GM13976 (cell line): Measurements from ENCODE around the gene CPSF7.
A peak's percentile ranks its signal among the peaks of the same experiment; 100 is the strongest.

Source experiments
- DNase-seq: peaks from one replicate; pipeline ENCODE4 v3.0.0; 2012; ENCODE audit warnings: low spot score
- in situ Hi-C: fragments of 300-500 bp; cut with MboI; formaldehyde crosslinking; loops from one replicate; pipeline ENCODE4 v1.12.0; 2022; ENCODE audit warnings: low sequenced_read_pairs, mixed read lengths, inconsistent platforms; ENCODE audit not compliant: unreplicated experiment
- TF ChIP-seq, protein P1 (sequence below): IDR thresholded peaks from 2 replicates; pipeline ENCODE4 v1.5.1; 2012; ENCODE audit warnings: borderline replicate concordance, mild to moderate bottlenecking; ENCODE audit not compliant: insufficient read depth; ENCODE audit errors: extremely low read depth, missing control alignments, control extremely low read depth

Gene CPSF7, protein sequence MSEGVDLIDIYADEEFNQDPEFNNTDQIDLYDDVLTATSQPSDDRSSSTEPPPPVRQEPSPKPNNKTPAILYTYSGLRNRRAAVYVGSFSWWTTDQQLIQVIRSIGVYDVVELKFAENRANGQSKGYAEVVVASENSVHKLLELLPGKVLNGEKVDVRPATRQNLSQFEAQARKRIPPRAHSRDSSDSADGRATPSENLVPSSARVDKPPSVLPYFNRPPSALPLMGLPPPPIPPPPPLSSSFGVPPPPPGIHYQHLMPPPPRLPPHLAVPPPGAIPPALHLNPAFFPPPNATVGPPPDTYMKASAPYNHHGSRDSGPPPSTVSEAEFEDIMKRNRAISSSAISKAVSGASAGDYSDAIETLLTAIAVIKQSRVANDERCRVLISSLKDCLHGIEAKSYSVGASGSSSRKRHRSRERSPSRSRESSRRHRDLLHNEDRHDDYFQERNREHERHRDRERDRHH

DNA sequence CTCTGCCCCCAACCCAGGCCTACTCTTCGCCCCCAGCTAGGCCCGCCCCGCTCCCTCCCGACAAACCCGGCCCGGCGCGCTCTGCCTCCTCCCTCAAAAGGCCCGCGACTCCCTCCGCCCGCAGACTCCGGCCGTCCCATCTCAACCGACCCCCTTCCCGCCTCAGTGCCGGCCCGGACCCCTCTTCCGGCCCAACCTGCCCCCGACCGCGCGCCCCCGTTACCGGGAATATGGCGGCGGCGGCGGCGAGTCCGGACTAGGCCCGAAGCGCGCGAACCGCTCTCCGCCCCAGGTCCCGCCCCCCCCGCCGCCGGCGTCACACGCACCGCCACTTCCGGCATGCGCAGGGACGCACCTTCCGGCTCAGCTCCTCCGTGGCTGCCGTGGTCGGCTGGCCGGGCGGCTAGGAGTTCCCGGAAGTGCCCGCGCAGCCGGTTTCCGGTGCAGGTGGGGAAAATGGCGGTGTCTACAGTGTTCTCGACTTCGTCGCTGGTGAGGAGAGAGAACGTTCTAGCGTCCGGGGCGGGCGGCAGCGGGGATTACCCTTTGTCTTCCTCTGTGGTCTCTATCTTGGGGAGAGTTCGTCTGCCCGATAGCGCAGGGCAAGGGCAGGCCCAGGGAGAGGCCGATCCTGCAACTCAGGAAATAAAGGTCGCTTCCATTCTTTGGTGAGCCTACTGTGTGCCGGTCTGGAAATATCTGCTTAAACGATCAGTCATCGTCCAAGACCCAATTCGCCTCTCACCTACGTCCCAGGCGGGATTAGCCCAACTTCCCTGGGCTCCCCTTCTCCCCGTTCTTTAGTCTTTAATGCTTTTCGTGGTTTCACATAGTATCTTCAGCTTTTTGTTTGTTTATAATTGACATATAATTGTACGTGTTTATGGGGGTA lies at the start of gene CPSF7, which contains the start of gene SDHAF2:
TSS of gene CPSF7 (minus strand) at position 285 of the 892 bp plus-strand sequence. CDS start 740 bp downstream, outside the sequence.
TSS of gene SDHAF2 (plus strand) at position 434 of the 892 bp plus-strand sequence. CDS start at position 457, 23 bp downstream.
- TF ChIP-seq, protein P1, sequence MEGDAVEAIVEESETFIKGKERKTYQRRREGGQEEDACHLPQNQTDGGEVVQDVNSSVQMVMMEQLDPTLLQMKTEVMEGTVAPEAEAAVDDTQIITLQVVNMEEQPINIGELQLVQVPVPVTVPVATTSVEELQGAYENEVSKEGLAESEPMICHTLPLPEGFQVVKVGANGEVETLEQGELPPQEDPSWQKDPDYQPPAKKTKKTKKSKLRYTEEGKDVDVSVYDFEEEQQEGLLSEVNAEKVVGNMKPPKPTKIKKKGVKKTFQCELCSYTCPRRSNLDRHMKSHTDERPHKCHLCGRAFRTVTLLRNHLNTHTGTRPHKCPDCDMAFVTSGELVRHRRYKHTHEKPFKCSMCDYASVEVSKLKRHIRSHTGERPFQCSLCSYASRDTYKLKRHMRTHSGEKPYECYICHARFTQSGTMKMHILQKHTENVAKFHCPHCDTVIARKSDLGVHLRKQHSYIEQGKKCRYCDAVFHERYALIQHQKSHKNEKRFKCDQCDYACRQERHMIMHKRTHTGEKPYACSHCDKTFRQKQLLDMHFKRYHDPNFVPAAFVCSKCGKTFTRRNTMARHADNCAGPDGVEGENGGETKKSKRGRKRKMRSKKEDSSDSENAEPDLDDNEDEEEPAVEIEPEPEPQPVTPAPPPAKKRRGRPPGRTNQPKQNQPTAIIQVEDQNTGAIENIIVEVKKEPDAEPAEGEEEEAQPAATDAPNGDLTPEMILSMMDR: no peak
- in situ Hi-C loops: no loop called here
- peak; percentile 97 for DNase-seq

DNA sequence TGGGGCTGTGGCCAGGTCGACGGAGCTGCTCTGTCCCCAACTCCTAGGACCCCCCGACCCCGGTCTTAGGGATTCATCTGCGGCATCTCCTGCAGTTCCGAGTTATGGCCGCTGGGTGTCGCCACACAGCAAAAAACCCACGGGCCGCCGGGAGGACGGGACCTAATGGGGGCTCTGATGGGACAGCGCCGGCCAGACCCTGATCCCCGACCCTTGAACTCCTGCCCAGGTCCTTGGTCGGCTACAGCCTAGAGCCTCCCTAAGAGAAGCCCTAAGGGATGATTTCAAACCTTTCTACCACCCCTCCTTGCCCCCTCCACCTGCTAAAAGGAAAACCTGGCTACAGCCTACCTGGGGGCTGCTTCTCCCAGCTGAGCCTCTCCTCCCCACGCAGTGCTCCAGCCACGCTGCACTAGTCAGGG lies 48.0 kb upstream of the CPSF7 start:
- DNase-seq: peak; percentile 85
- in situ Hi-C loops: no loop called here
- TF ChIP-seq, protein P1: peak; percentile 89

DNA sequence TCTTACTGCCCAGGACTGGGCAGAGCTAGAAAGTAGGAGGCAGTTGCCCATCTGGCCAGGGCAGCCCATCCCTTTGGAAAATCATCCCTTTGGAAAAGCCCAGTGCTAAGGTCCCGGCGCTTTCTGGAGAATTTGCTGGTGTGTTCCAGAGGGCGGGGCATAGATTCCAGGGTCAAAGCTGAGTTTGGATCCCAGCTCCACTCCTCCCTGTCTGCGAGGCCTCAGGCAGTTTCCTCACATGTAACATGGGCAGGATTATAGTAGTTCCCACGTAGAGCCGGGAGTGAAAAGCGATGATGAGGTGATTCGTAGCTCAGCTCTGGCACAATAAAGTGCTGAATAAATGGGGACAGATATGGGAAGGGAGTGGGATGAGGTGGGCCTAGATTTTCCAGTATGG lies 47.4 kb upstream of the CPSF7 start:
- TF ChIP-seq, protein P1: no peak
- DNase-seq: no peak
- in situ Hi-C loops: no loop called here

DNA sequence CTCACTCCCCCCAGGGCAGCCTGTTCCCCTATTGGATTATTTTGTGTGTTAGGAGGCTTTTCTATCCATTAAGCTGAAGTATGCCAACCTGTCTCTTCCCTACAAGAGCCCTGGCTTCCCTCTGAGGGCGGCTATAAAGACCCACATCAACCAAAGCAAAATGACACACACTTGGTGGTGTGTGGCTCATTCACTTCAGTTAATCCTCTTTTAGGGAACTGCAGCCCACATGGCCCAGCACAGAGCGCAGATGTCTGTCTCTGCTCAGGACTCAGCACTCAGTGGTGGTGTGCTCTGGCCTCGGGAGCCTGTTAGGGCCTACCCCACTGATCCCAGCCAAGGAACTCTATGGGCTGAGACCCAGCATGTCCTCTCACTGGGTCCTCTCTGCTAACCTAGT lies 46.6 kb upstream of the CPSF7 start:
- TF ChIP-seq, protein P1: no peak
- no peak for DNase-seq
- in situ Hi-C loops: no loop called here

- in situ Hi-C loops: no loop called here
Observed at GRCh38 chr11:61475433-61475832, 45.7 kb upstream of the CPSF7 start.

More at GRCh38 chr11:61475433-61475832, 45.7 kb upstream of the CPSF7 start:
- no peak for DNase-seq
- TF ChIP-seq, protein P1: no peak
